Astrocyte (in vitro differentiated cells and primary cell): ENCODE measurements around the gene SIN3B. TPM values are rescaled to one million over a fixed set of nuclear protein-coding genes. Genes with fewer than 3 reads are reported as not detected.

Experiments
- DNase-seq: peaks from one replicate; pipeline ENCODE4 v3.0.0-alpha.2; 2010; ENCODE audit warnings: low read depth
- FAIRE-seq: peaks from 2 replicates; lab custom pipeline; 2011; peaks lifted over from hg19 to GRCh38; lab: Jason Lieb, UNC
- H2AFZ ChIP-seq: 2 replicates; pipeline ENCODE4 v1.6.0; 2012; ENCODE audit warnings: low read depth, low read length, inconsistent platforms
- H3K27ac ChIP-seq: 2 replicates; pipeline ENCODE4 v1.5.1; 2011; ENCODE audit warnings: low read depth, low read length, inconsistent platforms
- H3K27me3 ChIP-seq: 2 replicates; pipeline ENCODE4 v1.6.0; 2011; ENCODE audit warnings: low read length, inconsistent platforms; ENCODE audit not compliant: insufficient read depth
- H3K36me3 ChIP-seq: 2 replicates; pipeline ENCODE4 v1.5.1; 2011; ENCODE audit warnings: low read length, inconsistent platforms; ENCODE audit not compliant: insufficient read depth
- H3K4me1 ChIP-seq: 2 replicates; pipeline ENCODE4 v1.5.1; 2011; ENCODE audit warnings: low read length, inconsistent platforms; ENCODE audit not compliant: insufficient read depth
- H3K4me2 ChIP-seq: 2 replicates; pipeline ENCODE4 v1.6.0; 2012; ENCODE audit warnings: low read length, inconsistent platforms
- H3K4me3 ChIP-seq: 2 replicates; pipeline ENCODE4 v1.5.1; 2011; ENCODE audit warnings: low read depth, mild to moderate bottlenecking, low read length, inconsistent platforms; ENCODE audit not compliant: insufficient read depth
- H3K79me2 ChIP-seq: 2 replicates; pipeline ENCODE4 v1.6.0; 2012; ENCODE audit warnings: mild to moderate bottlenecking, low read length, inconsistent platforms; ENCODE audit not compliant: insufficient read depth
- H3K9ac ChIP-seq: 2 replicates; pipeline ENCODE4 v1.6.0; 2012; ENCODE audit warnings: mild to moderate bottlenecking, low read length, inconsistent platforms
- H3K9me3 ChIP-seq: 2 replicates; pipeline ENCODE4 v1.5.1; 2012; ENCODE audit warnings: low read depth, mild to moderate bottlenecking, low read length, inconsistent platforms; ENCODE audit not compliant: insufficient read depth
- H4K20me1 ChIP-seq: 2 replicates; pipeline ENCODE4 v1.6.0; 2012; ENCODE audit warnings: low read length, inconsistent platforms; ENCODE audit not compliant: insufficient read depth
- H3K27ac Mint-ChIP-seq: one replicate; pipeline ENCODE4 v1.8.0; 2021; ENCODE audit warnings: mild to moderate bottlenecking, mixed read lengths; ENCODE audit not compliant: unreplicated experiment
- H3K27me3 Mint-ChIP-seq: one replicate; pipeline ENCODE4 v1.8.0; 2021; ENCODE audit warnings: low read depth, mixed read lengths; ENCODE audit not compliant: unreplicated experiment
- H3K36me3 Mint-ChIP-seq: one replicate; pipeline ENCODE4 v1.8.0; 2021; ENCODE audit warnings: low read depth, mixed read lengths; ENCODE audit not compliant: unreplicated experiment
- H3K4me1 Mint-ChIP-seq: one replicate; pipeline ENCODE4 v1.8.0; 2021; ENCODE audit warnings: low read depth, mixed read lengths; ENCODE audit not compliant: unreplicated experiment
- H3K4me3 Mint-ChIP-seq: one replicate; pipeline ENCODE4 v1.8.0; 2021; ENCODE audit warnings: mild to moderate bottlenecking, moderate library complexity, mixed read lengths; ENCODE audit not compliant: unreplicated experiment
- H3K9me3 Mint-ChIP-seq: one replicate; pipeline ENCODE4 v1.8.0; 2021; ENCODE audit warnings: mild to moderate bottlenecking, mixed read lengths; ENCODE audit not compliant: unreplicated experiment
- CTCF ChIP-seq: IDR thresholded peaks from 2 replicates; pipeline ENCODE4 v1.5.1; 2011; ENCODE audit warnings: low read depth, mild to moderate bottlenecking, inconsistent platforms, low read length, moderate library complexity; ENCODE audit not compliant: insufficient read depth
- EZH2 ChIP-seq: IDR thresholded peaks from 2 replicates; pipeline ENCODE4 v1.6.1; 2012; ENCODE audit warnings: mild to moderate bottlenecking, low read length, inconsistent platforms; ENCODE audit not compliant: insufficient read depth
- total RNA-seq: library from RNA; stranded (reverse); gene quantifications from 2 replicates; pipeline ENCODE4 v1.2.1, GENCODE V29; 2021

Gene SIN3B
- total RNA-seq, 1 donor from 2014 or later = 86.1 TPM

GRCh38 chr19:16824658-16825311 lies 4.4 kb upstream of the SIN3B start:
- Histone ChIP-seq H3K9me3 (no peaks in the 10 kb centered on the region), H3K4me1 (peaks cover 17% of the 10 kb centered on the region), H3K4me2 (peak overlapping the region; percentile 93), H3K36me3 (no peaks in the 10 kb centered on the region), H3K27me3 (no peaks in the 10 kb centered on the region), H3K9ac (peak overlapping the region; percentile 34), H3K79me2 (peaks cover 5% of the 10 kb centered on the region), H3K4me3 (peak overlapping the region; percentile 40), H2AFZ (peak overlapping the region; percentile 38), H3K27ac (peak overlapping the region; percentile 41), H4K20me1 (no peaks in the 10 kb centered on the region)
- H3K4me3 Mint-ChIP-seq = peak overlapping the region; percentile 76
- H3K27me3 Mint-ChIP-seq = no peaks in the 10 kb centered on the region
- H3K27ac Mint-ChIP-seq = peak overlapping the region; percentile 96
- peaks cover 6% of the 10 kb centered on the region for H3K9me3 Mint-ChIP-seq
- no peaks in the 10 kb centered on the region for H3K36me3 Mint-ChIP-seq
- DNase-seq (peak; percentile 39), FAIRE-seq (no peak)
- H3K4me1 Mint-ChIP-seq = peaks cover 23% of the 10 kb centered on the region
- TF ChIP-seq EZH2 (no peak), CTCF (no peak)

GRCh38 chr19:16825312-16826052 lies 3.7 kb upstream of the SIN3B start:
- Mint-ChIP-seq H3K4me1 (peaks cover 23% of the 10 kb centered on the region), H3K36me3 (no peaks in the 10 kb centered on the region), H3K4me3 (peak overlapping the region; percentile 76), H3K9me3 (peaks cover 6% of the 10 kb centered on the region), H3K27ac (peak overlapping the region; percentile 96), H3K27me3 (no peaks in the 10 kb centered on the region)
- Histone ChIP-seq H3K4me3 (peak overlapping the region; percentile 40), H3K4me1 (peaks cover 23% of the 10 kb centered on the region), H3K27me3 (no peaks in the 10 kb centered on the region), H3K9ac (peak overlapping the region; percentile 34), H3K79me2 (peaks cover 12% of the 10 kb centered on the region), H3K27ac (peak overlapping the region; percentile 41), H3K4me2 (peak overlapping the region; percentile 93), H4K20me1 (peaks cover 4% of the 10 kb centered on the region), H2AFZ (peak overlapping the region; percentile 38), H3K36me3 (no peaks in the 10 kb centered on the region), H3K9me3 (no peaks in the 10 kb centered on the region)
- FAIRE-seq (no peak), DNase-seq (peak; percentile 74)
- no peak for TF ChIP-seq EZH2
- TF ChIP-seq CTCF = no peak
